H1 (cell line): Measurements from ENCODE around the gene WEE1. TPM values are rescaled to one million over a fixed set of nuclear protein-coding genes. Genes with fewer than 3 reads are reported as not detected.

Experiments
- CTCF ChIA-PET: fragments of 300-600 bp; sonication (Branson Sonifier 250); formaldehyde crosslinking; loops from one replicate; lab custom pipeline; 2021; ENCODE audit not compliant: partially characterized antibody; lab: Charles Lee
- POLR2A ChIA-PET: fragments of 300-600 bp; sonication (Branson Sonifier 250); formaldehyde crosslinking; loops from one replicate; lab custom pipeline; 2021; ENCODE audit warnings: inconsistent platforms; ENCODE audit not compliant: partially characterized antibody; lab: Charles Lee
- DNase-seq, 2 experiments: peaks; one replicate each; pipeline versions ENCODE4 v3.0.0 to v3.0.0-alpha.2; 2010 to 2022; ENCODE audit warnings: low spot score in 2 of 2, low read depth in 1 of 2, mixed read lengths in 1 of 2
- FAIRE-seq: peaks from 2 replicates; lab custom pipeline; 2011; peaks lifted over from hg19 to GRCh38; lab: Jason Lieb, UNC
- H2AFZ ChIP-seq: 2 replicates; pipeline ENCODE4 v1.8.1; 2012; ENCODE audit warnings: low read length, inconsistent platforms
- H2AK5ac ChIP-seq: 2 replicates; pipeline ENCODE4 v1.6.1; 2013; ENCODE audit warnings: low read depth, low read length
- H2BK120ac ChIP-seq: replicated peaks from 2 replicates; pipeline ENCODE3; 2013; ENCODE audit warnings: low read depth, low read length, inconsistent platforms
- H2BK12ac ChIP-seq: 2 replicates; pipeline ENCODE4 v1.6.1; 2013; ENCODE audit warnings: low read depth, low read length
- H2BK15ac ChIP-seq: 2 replicates; pipeline ENCODE4 v1.6.1; 2013; ENCODE audit warnings: low read length
- H2BK20ac ChIP-seq: 2 replicates; pipeline ENCODE4 v1.6.1; 2013; ENCODE audit warnings: low read length
- H2BK5ac ChIP-seq: 2 replicates; pipeline ENCODE4 v1.6.1; 2013; ENCODE audit warnings: low read depth, low read length
- H3K14ac ChIP-seq: 2 replicates; pipeline ENCODE4 v1.6.1; 2013; ENCODE audit warnings: inconsistent platforms; ENCODE audit not compliant: insufficient read length
- H3K18ac ChIP-seq: 2 replicates; pipeline ENCODE4 v1.6.1; 2013; ENCODE audit warnings: low read length; ENCODE audit errors: extremely low read depth
- H3K23ac ChIP-seq: 2 replicates; pipeline ENCODE4 v1.6.1; 2013; ENCODE audit warnings: inconsistent platforms; ENCODE audit not compliant: insufficient read length
- H3K23me2 ChIP-seq: 2 replicates; pipeline ENCODE4 v1.6.1; 2013; ENCODE audit warnings: low read depth, low read length
- H3K27ac ChIP-seq: 2 replicates; pipeline ENCODE4 v1.6.1; 2011; ENCODE audit warnings: low read depth, low read length, inconsistent platforms
- H3K27me3 ChIP-seq, 4 experiments: replicated peaks in 1 of 4; 1 replicate in 1 of 4; 2 replicates in 3 of 4; pipeline versions ENCODE4 v1.6.1 to v1.8.1; 2011 to 2013; ENCODE audit warnings: low read length in 3 of 4, mild to moderate bottlenecking in 3 of 4, inconsistent platforms in 2 of 4, mixed read lengths in 2 of 4, moderate library complexity in 1 of 4; ENCODE audit not compliant: control insufficient read depth in 3 of 4, insufficient read depth in 3 of 4; ENCODE audit errors: extremely low read depth in 1 of 4
- H3K36me3 ChIP-seq, 4 experiments: 2 replicates each; pipeline versions ENCODE4 v1.6.1 to v1.8.1; 2011 to 2013; ENCODE audit warnings: mild to moderate bottlenecking in 4 of 4, low read length in 3 of 4, moderate library complexity in 2 of 4, control low read depth in 1 of 4, inconsistent platforms in 1 of 4; ENCODE audit not compliant: insufficient read depth in 4 of 4, control insufficient read depth in 2 of 4
- H3K4ac ChIP-seq: replicated peaks from 2 replicates; pipeline ENCODE3; 2013; ENCODE audit warnings: low read length, low read depth, mixed read lengths, inconsistent platforms; ENCODE audit not compliant: insufficient read length
- H3K4me1 ChIP-seq, 4 experiments: replicated peaks in 1 of 4; 1 replicate in 1 of 4; 2 replicates in 3 of 4; pipeline versions ENCODE4 v1.6.1 to v1.8.1; 2011 to 2013; ENCODE audit warnings: low read length in 3 of 4, inconsistent platforms in 2 of 4, mixed read lengths in 1 of 4; ENCODE audit not compliant: insufficient read depth in 4 of 4, control insufficient read depth in 3 of 4
- H3K4me2 ChIP-seq, 2 experiments: 2 replicates each; pipeline versions ENCODE4 v1.6.1 to v1.8.1; 2011 to 2013; ENCODE audit warnings: low read depth in 2 of 2, low read length in 2 of 2, control low read depth in 1 of 2, inconsistent platforms in 1 of 2, mild to moderate bottlenecking in 1 of 2; ENCODE audit not compliant: insufficient read depth in 1 of 2
- H3K4me3 ChIP-seq, 4 experiments: fragments of 200-600, 300-600 bp in 1 of 4; sonication (generic), shearing (Covaris generic), sonication (Bioruptor Twin) in 1 of 4; 2 replicates each; pipeline versions ENCODE4 v1.5.1 to v1.8.1; 2011 to 2016; ENCODE audit warnings: low read length in 4 of 4, low read depth in 3 of 4, control low read depth in 2 of 4, inconsistent platforms in 2 of 4, mild to moderate bottlenecking in 2 of 4, mixed read lengths in 1 of 4, moderate library complexity in 1 of 4; ENCODE audit not compliant: insufficient read depth in 2 of 4; ENCODE audit errors: extremely low read depth in 1 of 4
- H3K56ac ChIP-seq: replicated peaks from 2 replicates; pipeline ENCODE3; 2013; ENCODE audit warnings: low read depth, mild to moderate bottlenecking, mixed read lengths, low read length, inconsistent platforms; ENCODE audit not compliant: insufficient read length
- H3K79me1 ChIP-seq: 2 replicates; pipeline ENCODE4 v1.6.1; 2013; ENCODE audit warnings: low read depth, low read length, control low read depth
- H3K79me2 ChIP-seq, 2 experiments: 2 replicates each; pipeline versions ENCODE4 v1.6.1 to v1.8.1; 2012 to 2013; ENCODE audit warnings: low read length in 2 of 2, mild to moderate bottlenecking in 2 of 2, inconsistent platforms in 1 of 2; ENCODE audit not compliant: insufficient read depth in 2 of 2, control insufficient read depth in 1 of 2
- H3K9ac ChIP-seq, 4 experiments: replicated peaks in 1 of 4; 1 replicate in 1 of 4; 2 replicates in 3 of 4; pipeline versions ENCODE4 v1.6.1 to v1.8.1; 2011 to 2013; ENCODE audit warnings: low read depth in 3 of 4, low read length in 3 of 4, control low read depth in 2 of 4, mild to moderate bottlenecking in 2 of 4, moderate library complexity in 2 of 4, inconsistent platforms in 1 of 4; ENCODE audit errors: extremely low read depth in 1 of 4
- H3K9me3 ChIP-seq, 2 experiments: 2 replicates each; pipeline versions ENCODE4 v1.6.1 to v1.8.1; 2012 to 2013; ENCODE audit warnings: mild to moderate bottlenecking in 2 of 2, moderate library complexity in 2 of 2, control low read depth in 1 of 2, inconsistent platforms in 1 of 2, low read depth in 1 of 2, low read length in 1 of 2, mixed read lengths in 1 of 2; ENCODE audit not compliant: insufficient read depth in 2 of 2
- H4K20me1 ChIP-seq, 2 experiments: replicated peaks in 1 of 2; 2 replicates each; pipeline versions ENCODE3 to v1.8.1; 2011 to 2013; ENCODE audit warnings: inconsistent platforms in 2 of 2, low read length in 2 of 2, mild to moderate bottlenecking in 1 of 2; ENCODE audit not compliant: insufficient read depth in 2 of 2, control insufficient read depth in 1 of 2
- H4K5ac ChIP-seq: 2 replicates; pipeline ENCODE4 v1.6.1; 2013; ENCODE audit warnings: low read length, low read depth, mixed read lengths, inconsistent platforms; ENCODE audit not compliant: insufficient read length
- H4K8ac ChIP-seq: 2 replicates; pipeline ENCODE4 v1.8.0; 2013; ENCODE audit warnings: mild to moderate bottlenecking, moderate library complexity, low read length, inconsistent platforms; ENCODE audit not compliant: insufficient read depth; ENCODE audit errors: extremely low read depth
- H4K91ac ChIP-seq: replicated peaks from 2 replicates; pipeline ENCODE3; 2013; ENCODE audit warnings: low read length, mixed read lengths, inconsistent platforms; ENCODE audit not compliant: insufficient read length
- ATF2 ChIP-seq: IDR thresholded peaks from 2 replicates; pipeline ENCODE4 v1.6.1; 2012; ENCODE audit warnings: low read length, inconsistent platforms
- ATF3 ChIP-seq: IDR thresholded peaks from 2 replicates; pipeline ENCODE4 v1.6.1; 2011; ENCODE audit warnings: low read depth, mild to moderate bottlenecking, low read length; ENCODE audit not compliant: insufficient read depth
- GTF2F1 ChIP-seq: IDR thresholded peaks from 2 replicates; pipeline ENCODE4 v1.6.1; 2012; ENCODE audit warnings: low read depth, low read length, improper control_type of control experiment, borderline replicate concordance
- RAD21 ChIP-seq, 2 experiments: IDR thresholded peaks in 1 of 2; conservative IDR thresholded peaks in 1 of 2; 2 replicates each; pipeline ENCODE4 v1.6.1; 2011; ENCODE audit warnings: low read depth in 2 of 2, low read length in 2 of 2, improper control_type of control experiment in 1 of 2, inconsistent platforms in 1 of 2, mild to moderate bottlenecking in 1 of 2, moderate library complexity in 1 of 2
- SIN3A ChIP-seq, 2 experiments: IDR thresholded peaks in 1 of 2; conservative IDR thresholded peaks in 1 of 2; 2 replicates each; pipeline ENCODE4 v1.6.1; 2011 to 2012; ENCODE audit warnings: low read length in 2 of 2, improper control_type of control experiment in 1 of 2, low read depth in 1 of 2, mild to moderate bottlenecking in 1 of 2
- SUZ12 ChIP-seq: fragments of 200-600 bp; sonication (generic); IDR thresholded peaks from 2 replicates; pipeline ENCODE4 v1.6.1; 2012; ENCODE audit warnings: mild to moderate bottlenecking, inconsistent platforms, low read length, moderate library complexity, mixed read lengths
- WGBS, 2 experiments: shearing (Covaris generic) in 1 of 2; methylation state at CpG; one replicate each; pipeline versions ENCODE4 v1.1.6 to v1.1.7; 2013 to 2015; ENCODE audit warnings: low lambda C conversion rate in 2 of 2, mixed read lengths in 2 of 2, inconsistent platforms in 1 of 2, low coverage in 1 of 2, missing lambda C conversion rate in 1 of 2; ENCODE audit not compliant: insufficient replicate concordance in 2 of 2, insufficient coverage in 1 of 2, insufficient read length in 1 of 2; ENCODE audit errors: extremely low coverage in 1 of 2, missing lambda C conversion rate in 1 of 2; 5-methylcytosine and 5-hydroxymethylcytosine counted together
- polyA plus RNA-seq, 7 experiments: library from polyadenylated mRNA; depleted of rRNA in 3 of 7; stranded (reverse) in 5 of 7; unstranded in 2 of 7; fragments of >200 nt in 5 of 7; fragments of 200-250 nt in 2 of 7; gene quantifications; 1 replicate in 5 of 7; 2 replicates in 1 of 7; 4 replicates in 1 of 7; pipeline versions ENCODE4 v1.2.1 to v1.2.3, GENCODE V29; 2011 to 2013; ENCODE audit warnings: missing spikeins in 2 of 7, mixed read lengths in 2 of 7
- total RNA-seq: library from RNA; stranded (reverse); fragmentation: NEBNext Ultra II Directional; extraction: Animal tissue kit (Norgen Biotek cat#: 25700); gene quantifications from 2 replicates; pipeline ENCODE4 v1.2.1, GENCODE V29; 2021

The WEE1 gene
- total and polyA plus RNA-seq, 2 of the 8 experiments (the other 6 are each of a cell fraction or from before 2014, with no cell fraction given), result 40.8 to 120 TPM

- Histone ChIP-seq H2BK12ac (no peak overlapping the region), H2AFZ (no peak overlapping the region), H3K79me2 (no peaks in the 10 kb centered on the region), H2BK20ac (no peak overlapping the region), H3K23me2 (no peaks in the 10 kb centered on the region), H3K36me3 (peaks cover 2 to 19% (median 4%) of the 10 kb centered on the region in 4 experiments; a peak in 6 of 8 replicates), H3K9ac (no peak overlapping the region), H3K4me2 (no peak overlapping the region), H4K20me1 (no peaks in the 10 kb centered on the region), H3K23ac (no peak overlapping the region), H4K5ac (no peak overlapping the region), H2AK5ac (no peak overlapping the region), H3K79me1 (no peaks in the 10 kb centered on the region), H4K91ac (no peak overlapping the region), H3K27ac (no peak overlapping the region), H4K8ac (no peak overlapping the region), H3K9me3 (no peaks in the 10 kb centered on the region), H2BK5ac (no peak overlapping the region), H3K14ac (no peak overlapping the region), H3K4me3 (no peak overlapping the region), H3K4me1 (peaks cover 0 to 2% (median under 1%) of the 10 kb centered on the region in 4 experiments; a peak in 3 of 7 replicates), H3K4ac (no peak overlapping the region), H2BK120ac (no peak overlapping the region), H3K18ac (no peak overlapping the region), H2BK15ac (no peak overlapping the region), H3K27me3 (no peaks in the 10 kb centered on the region), H3K56ac (no peak overlapping the region)
- ChIA-PET CTCF (interaction anchor here (1.3 kb wide), 1 partner anchor 11 kb away, joined by 5 read pairs; no protein-coding TSS in a partner anchor), POLR2A (interaction anchor here (1.3 kb wide), 1 partner anchor 86 kb away, joined by 3 read pairs; no protein-coding TSS in a partner anchor)
- DNase-seq, result no peak
- no peak for FAIRE-seq
- WGBS, 2 experiments, result 93% methylated on average over 8 of the region's 8 CpGs; no CpG with 5 or more reads in 1 of the 2 experiments
- TF ChIP-seq GTF2F1 (no peak), ATF3 (no peak), ATF2 (no peak), RAD21 (IDR thresholded peaks at IDR 0.05 in 1 of 2, conservative IDR thresholded peaks at IDR 0.05 in 1 of 2; ENCODE audit: low read depth in 2 of 2, low read length in 2 of 2) (no peak), SUZ12 (no peak), SIN3A (conservative IDR thresholded peaks at IDR 0.05 in 1 of 2, IDR thresholded peaks at IDR 0.05 in 1 of 2; ENCODE audit: low read depth in 1 of 2, low read length in 2 of 2) (no peak)
Observed at GRCh38 chr11:9527481-9528135, 45.9 kb upstream of the WEE1 start.
